Stimulated activated naive CD8-positive, alpha-beta T cell treated with anti-CD3 and anti-CD28 coated beads, Interleukin-15, Interleukin-2, amounts not matched to agents 100 ng/mL and 50 ng/mL, for 24 hours (primary cell): Measurements from ENCODE around the gene KIF12.
"Not testable (repeated sequence)": the region's sequence is repeated elsewhere in the genome, so short reads cannot be mapped to it uniquely, and the experiment has no call there.

Experiments
- H3K27ac Mint-ChIP-seq: one replicate; pipeline ENCODE4 v1.8.0; 2021; ENCODE audit warnings: mild to moderate bottlenecking, mixed read lengths
- H3K27me3 Mint-ChIP-seq: one replicate; pipeline ENCODE4 v1.8.0; 2021; ENCODE audit warnings: mixed read lengths
- H3K36me3 Mint-ChIP-seq: one replicate; pipeline ENCODE4 v1.8.0; 2021; ENCODE audit warnings: low read depth, mixed read lengths
- H3K4me1 Mint-ChIP-seq: one replicate; pipeline ENCODE4 v1.8.0; 2021; ENCODE audit warnings: low read depth, mixed read lengths
- H3K4me3 Mint-ChIP-seq: one replicate; pipeline ENCODE4 v1.8.0; 2021; ENCODE audit warnings: mild to moderate bottlenecking, mixed read lengths
- H3K9me3 Mint-ChIP-seq: one replicate; pipeline ENCODE4 v1.8.0; 2021; ENCODE audit warnings: mixed read lengths

KIF12 gene

GRCh38 chr9:114086009-114086408 lies 13.1 kb downstream of the KIF12 start:
- Mint-ChIP-seq H3K9me3 (no peaks in the 10 kb centered on the region), H3K27me3 (no peaks in the 10 kb centered on the region), H3K27ac (no peak overlapping the region), H3K4me1 (no peaks in the 10 kb centered on the region), H3K36me3 (no peaks in the 10 kb centered on the region), H3K4me3 (no peak overlapping the region)

- Mint-ChIP-seq H3K27me3 (no peaks in the 10 kb centered on the region), H3K36me3 (no peaks in the 10 kb centered on the region), H3K4me3 (no peak overlapping the region), H3K9me3 (no peaks in the 10 kb centered on the region), H3K27ac (no peak overlapping the region), H3K4me1 (no peaks in the 10 kb centered on the region)
Measured at GRCh38 chr9:114085387-114085789, 13.7 kb downstream of the KIF12 start.

GRCh38 chr9:114084282-114085073 lies 14.6 kb downstream of the KIF12 start:
- H3K27ac Mint-ChIP-seq = no peak overlapping the region
- no peaks in the 10 kb centered on the region for H3K36me3 Mint-ChIP-seq
- no peak overlapping the region for H3K4me3 Mint-ChIP-seq
- H3K4me1 Mint-ChIP-seq = no peaks in the 10 kb centered on the region
- H3K27me3 Mint-ChIP-seq = no peaks in the 10 kb centered on the region
- no peaks in the 10 kb centered on the region for H3K9me3 Mint-ChIP-seq

GRCh38 chr9:114083666-114084065 lies 15.4 kb downstream of the KIF12 start:
- H3K4me1 Mint-ChIP-seq = no peaks in the 10 kb centered on the region
- no peaks in the 10 kb centered on the region for H3K27me3 Mint-ChIP-seq
- no peaks in the 10 kb centered on the region for H3K36me3 Mint-ChIP-seq
- no peak overlapping the region for H3K27ac Mint-ChIP-seq
- H3K4me3 Mint-ChIP-seq = no peak overlapping the region
- no peaks in the 10 kb centered on the region for H3K9me3 Mint-ChIP-seq

- H3K27ac Mint-ChIP-seq, H3K4me3 Mint-ChIP-seq, H3K27me3 Mint-ChIP-seq, H3K36me3 Mint-ChIP-seq, H3K9me3 Mint-ChIP-seq, H3K4me1 Mint-ChIP-seq: not testable (repeated sequence)
Measured at GRCh38 chr9:114082763-114083412, 16.2 kb downstream of the KIF12 start.

GRCh38 chr9:114082017-114082762 lies 16.9 kb downstream of the KIF12 start:
- H3K27ac Mint-ChIP-seq = no peak overlapping the region
- no peaks in the 10 kb centered on the region for H3K9me3 Mint-ChIP-seq
- no peaks in the 10 kb centered on the region for H3K36me3 Mint-ChIP-seq
- H3K27me3 Mint-ChIP-seq = no peaks in the 10 kb centered on the region
- H3K4me3 Mint-ChIP-seq = no peak overlapping the region
- no peaks in the 10 kb centered on the region for H3K4me1 Mint-ChIP-seq

- Mint-ChIP-seq H3K9me3 (no peaks in the 10 kb centered on the region), H3K27me3 (no peaks in the 10 kb centered on the region), H3K4me1 (no peaks in the 10 kb centered on the region), H3K27ac (no peak overlapping the region), H3K36me3 (no peaks in the 10 kb centered on the region), H3K4me3 (no peak overlapping the region)
Measured at GRCh38 chr9:114081441-114082016, 17.6 kb downstream of the KIF12 start.

GRCh38 chr9:114080773-114081440 lies 18.2 kb downstream of the KIF12 start:
- Mint-ChIP-seq H3K4me1 (no peaks in the 10 kb centered on the region), H3K27me3 (no peaks in the 10 kb centered on the region), H3K4me3 (no peak overlapping the region), H3K36me3 (no peaks in the 10 kb centered on the region), H3K9me3 (no peaks in the 10 kb centered on the region), H3K27ac (no peak overlapping the region)

GRCh38 chr9:114080195-114080772 lies 18.8 kb downstream of the KIF12 start:
- H3K27ac Mint-ChIP-seq = no peak overlapping the region
- H3K9me3 Mint-ChIP-seq = no peaks in the 10 kb centered on the region
- H3K36me3 Mint-ChIP-seq = no peaks in the 10 kb centered on the region
- H3K4me3 Mint-ChIP-seq = no peak overlapping the region
- H3K4me1 Mint-ChIP-seq = no peaks in the 10 kb centered on the region
- H3K27me3 Mint-ChIP-seq = peaks cover 2% of the 10 kb centered on the region

GRCh38 chr9:114078781-114079156 lies 20.3 kb downstream of the KIF12 start:
- Mint-ChIP-seq H3K36me3 (no peaks in the 10 kb centered on the region), H3K4me3 (no peak overlapping the region), H3K27me3 (peaks cover 10% of the 10 kb centered on the region), H3K9me3 (no peaks in the 10 kb centered on the region), H3K27ac (no peak overlapping the region), H3K4me1 (no peaks in the 10 kb centered on the region)

GRCh38 chr9:114078021-114078780 lies 20.9 kb downstream of the KIF12 start, which contains the start of gene AMBP:
TSS of gene AMBP (minus strand) at chr9:114078300. CDS start at chr9:114078209, 91 bp downstream.
- Mint-ChIP-seq H3K9me3 (no peaks in the 10 kb centered on the region), H3K4me1 (no peaks in the 10 kb centered on the region), H3K27ac (no peak within 1 kb of the TSS), H3K36me3 (no peaks in the 10 kb centered on the region), H3K4me3 (no peak within 1 kb of the TSS), H3K27me3 (peaks cover 10% of the 10 kb centered on the region)

- no peaks in the 10 kb centered on the region for H3K9me3 Mint-ChIP-seq
- peaks cover 10% of the 10 kb centered on the region for H3K27me3 Mint-ChIP-seq
- no peak overlapping the region for H3K27ac Mint-ChIP-seq
- H3K4me1 Mint-ChIP-seq = no peaks in the 10 kb centered on the region
- no peak overlapping the region for H3K4me3 Mint-ChIP-seq
- no peaks in the 10 kb centered on the region for H3K36me3 Mint-ChIP-seq
Measured at GRCh38 chr9:114077162-114077837, 21.8 kb downstream of the KIF12 start.
